HEK293T (cell line): Measurements from ENCODE around the gene POLR2E.

Experiments used
- ARNT ChIP-seq: fragments of 450-650 bp; IDR thresholded peaks from 2 replicates; pipeline ENCODE4 v1.6.1; 2017; ENCODE audit warnings: mild to moderate bottlenecking
- BHLHE40 ChIP-seq: fragments of 450-650 bp; IDR thresholded peaks from 2 replicates; pipeline ENCODE4 v1.6.1; 2016; ENCODE audit warnings: mild to moderate bottlenecking, moderate library complexity, borderline replicate concordance
- FOXA1 ChIP-seq: fragments of 450-650 bp; IDR thresholded peaks from 2 replicates; pipeline ENCODE4 v1.6.1; 2016; ENCODE audit warnings: mild to moderate bottlenecking
- FOXK2 ChIP-seq: fragments of 450-650 bp; IDR thresholded peaks from 2 replicates; pipeline ENCODE4 v1.6.1; 2016; ENCODE audit warnings: mild to moderate bottlenecking
- FOXM1 ChIP-seq: fragments of 450-650 bp; IDR thresholded peaks from 2 replicates; pipeline ENCODE4 v1.6.1; 2017; ENCODE audit warnings: mild to moderate bottlenecking, borderline replicate concordance
- HDGF ChIP-seq: fragments of 450-650 bp; IDR thresholded peaks from 2 replicates; pipeline ENCODE4 v1.6.1; 2017; ENCODE audit warnings: antibody characterized with exemption, borderline replicate concordance
- L3MBTL2 ChIP-seq: fragments of 450-650 bp; conservative IDR thresholded peaks from 2 replicates; pipeline ENCODE4 v1.6.1; 2016; ENCODE audit warnings: mild to moderate bottlenecking
- NFRKB ChIP-seq: fragments of 450-650 bp; IDR thresholded peaks from 2 replicates; pipeline ENCODE4 v1.6.1; 2016; ENCODE audit warnings: mild to moderate bottlenecking, moderate library complexity
- SP1 ChIP-seq: fragments of 450-650 bp; IDR thresholded peaks from 2 replicates; pipeline ENCODE4 v1.6.1; 2017
- TARDBP ChIP-seq: fragments of 450-650 bp; IDR thresholded peaks from 2 replicates; pipeline ENCODE4 v1.6.1; 2016
- TF ChIP-seq, protein P1 (sequence below): fragments of 450-650 bp; IDR thresholded peaks from 2 replicates; pipeline ENCODE4 v1.6.1; 2016

DNA sequence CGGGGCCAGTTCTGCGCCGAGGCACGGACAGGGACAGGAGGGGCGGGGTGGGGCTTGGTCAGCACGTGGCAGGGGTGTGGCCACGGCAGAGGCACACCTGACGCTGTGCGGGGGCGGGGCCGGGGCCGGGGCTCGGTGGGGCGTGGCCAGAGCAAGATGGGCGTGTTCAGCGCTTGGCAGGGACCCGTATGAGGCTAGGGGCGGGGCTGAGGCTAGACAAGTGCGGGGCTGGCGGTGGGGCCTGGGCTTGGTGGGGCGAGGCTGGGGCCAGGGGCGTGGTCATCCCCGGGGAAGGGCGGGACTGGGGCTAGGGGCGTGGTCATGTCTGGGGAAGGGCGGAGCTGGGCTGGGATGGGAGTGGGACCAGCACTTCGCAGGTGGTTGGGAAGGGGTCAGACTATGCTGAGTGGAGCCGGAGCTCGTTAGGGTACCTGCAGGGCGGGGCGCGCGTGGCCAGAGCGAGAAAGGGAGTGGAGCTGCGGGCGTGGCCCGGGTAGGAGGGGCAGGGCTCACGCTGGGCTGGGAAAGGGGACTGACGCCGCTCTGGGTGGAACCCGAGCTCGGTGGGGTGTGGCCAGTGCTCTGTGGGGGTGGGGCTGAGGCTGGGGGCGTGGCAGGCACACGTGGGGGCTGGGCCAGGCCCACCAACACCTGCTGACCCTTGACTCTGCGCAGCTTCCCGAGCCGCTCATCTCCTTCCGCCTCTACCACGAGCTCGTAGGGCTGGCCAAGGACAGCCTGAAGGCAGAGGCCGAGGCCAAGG is 12.8 kb downstream of the POLR2E start:
- TF ChIP-seq, protein P1, sequence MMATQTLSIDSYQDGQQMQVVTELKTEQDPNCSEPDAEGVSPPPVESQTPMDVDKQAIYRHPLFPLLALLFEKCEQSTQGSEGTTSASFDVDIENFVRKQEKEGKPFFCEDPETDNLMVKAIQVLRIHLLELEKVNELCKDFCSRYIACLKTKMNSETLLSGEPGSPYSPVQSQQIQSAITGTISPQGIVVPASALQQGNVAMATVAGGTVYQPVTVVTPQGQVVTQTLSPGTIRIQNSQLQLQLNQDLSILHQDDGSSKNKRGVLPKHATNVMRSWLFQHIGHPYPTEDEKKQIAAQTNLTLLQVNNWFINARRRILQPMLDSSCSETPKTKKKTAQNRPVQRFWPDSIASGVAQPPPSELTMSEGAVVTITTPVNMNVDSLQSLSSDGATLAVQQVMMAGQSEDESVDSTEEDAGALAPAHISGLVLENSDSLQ: no peak
- TF ChIP-seq FOXK2 (no peak), FOXM1 (no peak), NFRKB (no peak), TARDBP (no peak), FOXA1 (no peak), SP1 (peak; percentile 68), ARNT (no peak), L3MBTL2 (no peak), BHLHE40 (no peak), HDGF (no peak)
